ENCODE measurements around the gene ERBB4.
"Not testable (repeated sequence)": the region's sequence is repeated elsewhere in the genome, so short reads cannot be mapped to it uniquely, and the experiment has no call there.

The ERBB4 gene

DNA sequence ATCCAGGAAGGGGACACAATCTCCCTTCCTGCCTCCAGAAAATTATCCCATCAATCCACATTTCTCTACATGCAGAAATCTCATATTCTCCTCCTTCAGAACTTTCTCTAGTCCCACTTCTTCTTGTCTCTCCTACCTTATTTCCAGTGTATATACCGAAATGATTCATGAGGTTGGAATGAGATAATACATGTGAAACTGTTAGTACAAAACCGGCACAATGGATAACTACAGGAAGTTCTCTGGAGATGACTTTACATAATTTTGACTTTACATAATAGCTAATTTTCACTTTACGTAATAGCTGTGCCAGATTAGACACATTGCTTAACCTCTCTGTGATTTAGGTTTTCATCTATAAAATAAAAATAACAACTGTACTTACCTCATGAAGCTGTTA, 801.3 kb downstream of the ERBB4 start:
- TF ChIP-seq, protein P1, sequence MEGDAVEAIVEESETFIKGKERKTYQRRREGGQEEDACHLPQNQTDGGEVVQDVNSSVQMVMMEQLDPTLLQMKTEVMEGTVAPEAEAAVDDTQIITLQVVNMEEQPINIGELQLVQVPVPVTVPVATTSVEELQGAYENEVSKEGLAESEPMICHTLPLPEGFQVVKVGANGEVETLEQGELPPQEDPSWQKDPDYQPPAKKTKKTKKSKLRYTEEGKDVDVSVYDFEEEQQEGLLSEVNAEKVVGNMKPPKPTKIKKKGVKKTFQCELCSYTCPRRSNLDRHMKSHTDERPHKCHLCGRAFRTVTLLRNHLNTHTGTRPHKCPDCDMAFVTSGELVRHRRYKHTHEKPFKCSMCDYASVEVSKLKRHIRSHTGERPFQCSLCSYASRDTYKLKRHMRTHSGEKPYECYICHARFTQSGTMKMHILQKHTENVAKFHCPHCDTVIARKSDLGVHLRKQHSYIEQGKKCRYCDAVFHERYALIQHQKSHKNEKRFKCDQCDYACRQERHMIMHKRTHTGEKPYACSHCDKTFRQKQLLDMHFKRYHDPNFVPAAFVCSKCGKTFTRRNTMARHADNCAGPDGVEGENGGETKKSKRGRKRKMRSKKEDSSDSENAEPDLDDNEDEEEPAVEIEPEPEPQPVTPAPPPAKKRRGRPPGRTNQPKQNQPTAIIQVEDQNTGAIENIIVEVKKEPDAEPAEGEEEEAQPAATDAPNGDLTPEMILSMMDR (IDR thresholded peaks at IDR 0.05; ENCODE audit: low read depth, low read length, missing control alignments) = no peak
- DNase-seq (ENCODE audit: extremely low read depth, low read depth) = no peak
- no peak overlapping the region for H3K4me3 ChIP-seq (replicated peaks; ENCODE audit: low read depth, low read length)

DNA sequence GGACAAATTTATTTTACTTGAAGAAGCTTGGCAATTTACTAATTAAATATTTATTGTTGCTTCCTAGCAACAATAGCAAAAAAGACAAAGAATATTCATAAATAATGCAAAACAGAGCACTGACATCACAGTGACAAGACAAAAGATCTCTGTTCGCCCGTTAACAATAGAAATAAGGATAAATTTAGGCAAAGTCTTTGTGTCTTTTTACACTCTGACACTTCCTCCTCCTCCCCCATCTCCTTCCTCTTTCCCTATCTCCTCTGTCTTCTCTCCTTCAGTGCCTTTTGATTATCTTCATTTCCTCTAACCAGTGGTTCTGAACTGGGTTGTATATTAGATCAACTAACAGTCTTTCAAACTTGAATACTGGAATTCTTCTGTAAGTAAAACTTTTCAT, 808.4 kb downstream of the ERBB4 start:
- no peak for DNase-seq (ENCODE audit: extremely low read depth, low read depth)
- TF ChIP-seq, protein P1 (IDR thresholded peaks at IDR 0.05; ENCODE audit: low read depth, low read length, missing control alignments) = no peak
- H3K4me3 ChIP-seq (replicated peaks; ENCODE audit: low read depth, low read length) = no peak overlapping the region

DNA sequence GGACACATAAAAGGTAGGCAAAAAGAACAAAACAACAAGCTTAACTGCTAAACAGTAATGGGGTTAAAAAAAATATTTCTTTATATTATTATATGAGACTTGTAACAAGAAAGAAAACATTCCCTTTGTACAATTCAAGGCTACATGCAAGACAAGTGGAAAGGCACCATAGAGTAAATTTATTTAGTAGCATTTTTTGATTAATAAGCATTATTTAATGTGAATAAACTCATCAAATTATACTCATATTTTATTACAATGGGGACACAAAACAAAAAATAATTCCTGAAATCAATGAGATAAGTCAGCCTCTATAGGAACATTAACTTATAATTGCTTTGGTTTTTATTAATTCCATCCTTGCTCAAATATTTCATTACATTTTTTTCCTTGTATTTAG, 809.2 kb downstream of the ERBB4 start:
- DNase-seq (ENCODE audit: extremely low read depth, low read depth) = no peak
- TF ChIP-seq, protein P1 (IDR thresholded peaks at IDR 0.05; ENCODE audit: low read depth, low read length, missing control alignments) = no peak
- H3K4me3 ChIP-seq (replicated peaks; ENCODE audit: low read depth, low read length) = no peak overlapping the region

DNA sequence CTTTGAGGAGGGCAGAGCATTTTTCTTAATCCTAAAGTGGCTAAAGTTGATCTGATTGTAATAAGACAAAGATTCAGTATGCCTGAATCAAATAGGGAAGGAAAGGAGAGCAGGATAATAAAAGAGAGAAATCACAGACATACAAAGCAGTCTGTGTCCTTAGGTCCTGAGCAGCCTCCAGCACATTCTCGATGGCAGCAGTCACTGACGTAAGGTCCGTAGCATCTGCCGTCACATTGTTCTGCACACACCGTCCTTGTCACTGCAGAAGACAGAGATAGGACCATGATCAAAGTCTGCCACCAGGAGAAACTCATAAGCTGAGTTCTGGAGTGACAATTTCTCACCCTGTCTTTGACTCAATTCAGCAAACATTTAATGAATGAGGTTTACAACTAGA, 813.7 kb downstream of the ERBB4 start:
- H3K4me3 ChIP-seq (replicated peaks; ENCODE audit: low read depth, low read length) = no peak overlapping the region
- DNase-seq (ENCODE audit: extremely low read depth, low read depth) = no peak
- TF ChIP-seq, protein P1 (IDR thresholded peaks at IDR 0.05; ENCODE audit: low read depth, low read length, missing control alignments) = no peak

DNA sequence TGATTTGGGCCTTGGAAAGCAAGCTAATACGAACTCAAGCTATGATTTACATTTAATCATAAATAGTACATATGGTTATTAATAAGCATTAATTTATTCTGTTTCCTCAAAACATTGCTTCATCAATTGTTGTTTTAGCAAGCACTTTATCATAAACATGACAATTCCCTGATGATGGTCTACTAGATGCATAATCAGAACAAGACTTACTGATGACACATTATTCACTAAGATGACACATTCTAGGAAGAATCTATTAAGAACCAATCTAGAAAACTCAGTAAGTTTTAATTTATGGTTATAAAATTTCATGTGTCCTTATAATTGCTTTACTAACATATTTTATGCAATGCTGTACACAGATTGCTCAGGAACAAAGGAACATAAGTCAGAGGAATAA, 815.2 kb downstream of the ERBB4 start:
- TF ChIP-seq, protein P1 (IDR thresholded peaks at IDR 0.05; ENCODE audit: low read depth, low read length, missing control alignments) = no peak
- no peak for DNase-seq (ENCODE audit: extremely low read depth, low read depth)
- no peak overlapping the region for H3K4me3 ChIP-seq (replicated peaks; ENCODE audit: low read depth, low read length)

DNA sequence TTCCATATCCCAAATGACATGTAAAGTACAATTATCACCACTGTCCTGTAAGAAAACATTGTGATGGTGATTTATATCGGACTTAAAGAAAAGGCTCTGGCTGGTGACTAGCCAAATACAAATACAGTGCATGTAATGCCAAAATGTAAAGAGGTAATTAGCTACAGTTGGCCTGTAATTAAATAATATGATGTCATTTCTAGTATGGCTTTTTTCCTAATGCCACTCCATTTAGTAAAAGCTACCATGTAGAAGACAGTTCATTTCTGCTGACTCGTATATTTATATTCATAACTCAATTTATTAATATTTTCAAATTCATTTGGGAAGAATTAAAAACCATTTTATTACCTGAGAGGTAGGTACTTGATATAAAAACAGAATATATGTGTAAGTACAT, 815.7 kb downstream of the ERBB4 start:
- no peak overlapping the region for H3K4me3 ChIP-seq (replicated peaks; ENCODE audit: low read depth, low read length)
- TF ChIP-seq, protein P1 (IDR thresholded peaks at IDR 0.05; ENCODE audit: low read depth, low read length, missing control alignments) = no peak
- no peak for DNase-seq (ENCODE audit: extremely low read depth, low read depth)

DNA sequence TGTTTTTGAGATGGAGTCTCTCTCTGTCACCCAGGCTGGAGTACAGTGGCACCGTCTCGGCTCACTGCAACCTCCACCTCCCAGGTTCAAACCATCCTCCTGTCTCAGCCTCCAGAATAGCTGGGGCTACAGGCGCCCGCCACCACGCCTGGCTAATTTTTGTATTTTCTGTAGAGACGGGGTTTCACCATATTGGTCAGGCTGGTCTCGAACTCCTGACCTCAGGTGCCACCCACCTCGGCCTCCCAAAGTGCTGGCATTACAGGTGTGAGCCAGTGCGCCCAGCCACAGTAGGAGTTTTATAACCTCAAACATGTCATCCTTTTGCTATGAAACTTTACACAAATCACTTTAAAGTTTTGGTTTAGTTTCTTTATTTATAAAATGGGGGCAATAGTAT, 816.7 kb downstream of the ERBB4 start:
- DNase-seq (ENCODE audit: extremely low read depth, low read depth); H3K4me3 ChIP-seq (replicated peaks; ENCODE audit: low read depth, low read length): not testable (repeated sequence)
